22Rv1 (cell line): ENCODE data around the gene IPO5.

Experiments used
- CTCF ChIP-seq: fragments of 450-650 bp; IDR thresholded peaks from 2 replicates; pipeline ENCODE4 v1.5.1; 2017; ENCODE audit warnings: mild to moderate bottlenecking
- ZFX ChIP-seq: fragments of 450-650 bp; IDR thresholded peaks from 2 replicates; pipeline ENCODE4 v1.6.1; 2017; ENCODE audit warnings: antibody characterized with exemption, borderline replicate concordance

GRCh38 chr13:97921176-97921816 is 32.2 kb upstream of the IPO5 start:
- TF ChIP-seq CTCF (no peak), ZFX (no peak)
